Hypothalamus (tissue), 51 donors: ENCODE results near the gene ARHGEF6.

Experiments used
- DNase-seq, 51 donors: peaks; one replicate each; lab custom pipeline; 2025; lab: John Stamatoyannopoulos, UW

The ARHGEF6 gene

DNA sequence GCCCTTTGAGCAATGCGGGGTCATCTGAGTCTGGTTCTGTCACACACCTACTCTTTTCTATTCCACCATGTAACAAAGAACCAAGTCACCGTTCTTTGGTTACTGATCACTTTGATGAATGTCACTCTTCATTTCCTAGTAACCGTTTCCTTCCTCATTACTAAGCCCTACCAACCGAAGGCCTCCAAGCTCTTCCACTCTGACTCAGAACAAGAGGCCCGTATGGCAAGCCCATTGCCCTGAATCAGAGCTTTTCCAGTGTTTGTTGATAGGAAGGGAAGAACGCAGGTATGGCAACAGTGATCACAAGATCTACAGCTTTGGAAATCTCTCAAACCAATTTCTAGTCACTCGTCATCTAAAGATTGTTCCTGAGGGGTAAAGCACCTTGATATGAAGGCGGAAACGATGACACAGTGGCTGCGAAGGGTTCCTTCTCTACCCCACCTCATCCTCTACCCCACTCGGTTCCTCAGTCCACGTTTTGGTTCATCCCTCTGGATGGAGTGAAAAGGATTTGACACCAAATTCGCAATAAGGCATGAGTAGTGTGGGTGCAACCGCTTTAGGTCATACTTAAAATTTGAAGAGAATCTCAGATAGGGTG, 160.7 kb downstream of the ARHGEF6 start:
- no peak for DNase-seq

DNA sequence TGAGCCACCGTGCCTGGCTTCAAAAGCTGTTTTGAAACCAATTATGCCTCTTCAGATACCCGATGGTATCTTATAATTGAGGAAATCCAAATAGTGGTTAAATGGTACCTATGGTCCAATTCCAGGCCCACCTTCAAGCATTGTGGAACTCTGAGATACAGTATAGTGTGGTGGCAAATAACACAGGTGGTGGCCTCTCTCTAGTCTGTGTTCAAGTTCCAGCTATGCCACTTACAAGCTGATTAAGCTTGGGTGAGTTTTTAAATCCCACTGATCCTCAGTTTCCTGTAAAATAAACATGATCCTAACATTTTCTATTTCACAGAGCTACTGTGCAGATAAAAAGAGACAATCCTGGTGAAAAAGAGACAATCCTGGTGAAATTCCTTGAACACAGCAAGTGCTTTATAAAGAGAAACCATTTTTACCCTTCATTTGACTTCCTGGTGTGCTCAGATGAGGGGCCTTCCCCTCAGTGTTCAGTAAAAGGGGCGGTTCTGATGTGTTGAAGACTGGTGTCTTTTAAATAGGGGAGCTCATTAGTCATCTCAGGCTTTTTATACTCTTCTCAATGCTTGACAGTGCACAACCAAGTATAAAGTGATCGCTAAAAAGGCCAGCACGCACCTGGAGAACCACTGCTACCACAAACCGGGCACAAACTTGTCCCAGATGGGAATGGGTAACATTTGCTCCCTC, 163.6 kb downstream of the ARHGEF6 start:
- DNase-seq = no peak
